Activated effector memory CD4-positive, alpha-beta T cell treated with Interleukin-2 at 50 U/mL for 16 hours (primary cell): ENCODE results near the gene NKAIN2.
"Not testable (repeated sequence)": the region's sequence is repeated elsewhere in the genome, so short reads cannot be mapped to it uniquely, and the experiment has no call there.

Experiments
- DNase-seq: peaks from one replicate; pipeline ENCODE4 v3.0.0-alpha.2; 2020

The NKAIN2 gene

DNA sequence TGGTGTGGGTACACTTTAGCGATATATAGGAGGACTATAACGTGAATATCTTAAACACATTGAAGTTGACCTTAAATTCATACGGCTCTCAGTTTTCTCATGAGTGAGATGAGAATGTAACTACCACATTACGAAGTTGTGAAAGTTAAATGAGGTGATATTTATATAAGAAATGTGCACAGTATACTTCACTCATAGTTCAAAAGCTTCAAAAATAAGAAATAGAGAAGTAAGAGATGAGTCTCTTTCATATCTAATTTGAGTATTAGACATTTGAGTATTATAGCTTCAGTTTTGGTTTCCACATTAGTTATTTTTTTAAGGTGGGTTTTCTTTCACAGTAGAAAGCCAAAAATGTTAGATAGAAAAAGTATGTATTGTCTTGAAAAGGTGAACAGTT is 183.3 kb downstream of the NKAIN2 start:
- no peak for DNase-seq

DNA sequence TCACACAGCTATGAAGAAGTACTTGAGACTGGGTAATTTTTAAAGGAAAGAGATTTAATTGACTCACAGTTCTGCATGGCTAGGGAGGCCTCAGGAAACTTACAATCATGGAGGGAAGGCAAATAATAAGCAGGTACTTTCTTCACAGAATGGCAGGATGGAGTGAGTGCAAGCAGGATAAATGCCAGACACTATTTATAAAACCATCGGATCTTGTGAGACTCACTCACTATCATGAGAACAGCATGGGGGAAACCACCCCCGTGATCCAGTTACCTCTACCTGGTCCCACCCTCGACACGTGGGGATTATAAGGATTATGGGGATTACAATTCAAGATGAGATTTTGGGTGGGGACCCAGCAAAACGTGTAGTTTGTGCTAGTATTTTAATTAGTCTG is 186.3 kb downstream of the NKAIN2 start:
- DNase-seq: not testable (repeated sequence)

DNA sequence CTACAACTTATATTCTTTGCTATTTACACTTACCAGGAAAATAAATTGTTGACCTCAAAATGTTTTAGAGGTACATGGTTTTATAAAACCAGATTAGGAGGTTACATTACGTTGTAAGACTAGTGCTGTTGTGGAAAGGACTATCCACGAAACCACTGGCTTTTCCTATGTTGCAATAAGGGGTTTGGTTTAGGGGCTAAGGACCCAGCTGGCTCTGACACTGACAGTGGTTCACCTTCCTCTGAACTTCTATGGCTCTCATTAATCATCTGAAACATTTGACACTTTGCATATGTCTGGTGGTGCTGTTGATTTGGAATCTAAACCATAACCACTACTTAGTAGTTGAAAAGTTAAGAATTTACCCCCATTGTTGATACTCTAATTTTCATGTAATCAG is 186.7 kb downstream of the NKAIN2 start:
- DNase-seq: no peak

DNA sequence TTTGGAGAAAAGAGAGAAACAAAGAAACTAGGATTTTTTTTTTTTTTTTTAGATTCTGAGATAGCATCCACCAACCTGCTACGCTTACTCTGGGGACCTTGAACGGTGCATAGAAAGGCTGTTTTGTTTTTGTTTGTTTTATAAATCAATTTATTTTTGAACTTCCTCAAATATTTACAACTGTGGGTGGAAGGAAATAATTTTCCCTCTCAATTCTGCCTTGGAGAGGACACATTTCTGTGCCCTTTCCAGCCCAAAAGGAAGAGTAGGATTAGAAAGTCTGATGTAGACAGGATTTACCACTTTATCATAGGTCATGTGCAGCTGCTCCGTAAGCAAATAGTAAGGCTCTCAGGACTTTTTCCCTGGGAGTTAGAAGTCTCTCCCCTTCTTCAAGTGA is 190.5 kb downstream of the NKAIN2 start:
- DNase-seq: no peak

DNA sequence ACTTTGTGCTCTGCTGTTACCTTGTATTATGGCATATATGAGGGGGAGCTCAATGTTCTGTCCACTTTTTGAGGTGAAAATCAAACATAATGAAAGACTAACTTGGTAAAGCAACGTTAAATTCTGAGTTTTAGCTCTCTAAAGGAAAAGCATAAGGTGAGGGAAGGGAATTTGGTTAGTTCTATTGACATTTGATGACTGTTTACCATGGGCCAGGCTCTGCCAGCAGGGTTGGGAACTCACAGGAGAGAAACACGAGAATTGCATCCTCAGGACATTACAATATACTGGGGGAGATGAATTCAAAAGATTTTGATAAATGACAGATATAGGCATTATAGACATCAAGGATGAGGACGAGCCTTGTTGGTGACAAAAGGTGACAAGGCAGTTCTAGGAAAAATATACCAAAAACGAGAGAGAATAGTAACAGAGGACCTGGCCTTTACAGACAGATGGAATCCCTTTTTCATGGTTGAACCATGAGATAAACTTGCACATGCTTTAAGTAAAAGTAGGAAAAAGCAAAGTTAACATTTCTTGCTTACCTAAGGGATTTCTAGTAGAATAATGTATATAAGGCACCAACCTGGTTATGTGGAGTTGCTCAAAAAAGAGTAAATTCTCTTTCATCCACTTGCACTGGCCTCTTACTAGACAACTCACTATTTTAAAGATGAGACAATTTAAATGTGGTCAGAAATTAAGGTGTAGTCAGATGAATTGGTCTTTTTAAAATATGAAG is 191.4 kb downstream of the NKAIN2 start:
- no peak for DNase-seq

DNA sequence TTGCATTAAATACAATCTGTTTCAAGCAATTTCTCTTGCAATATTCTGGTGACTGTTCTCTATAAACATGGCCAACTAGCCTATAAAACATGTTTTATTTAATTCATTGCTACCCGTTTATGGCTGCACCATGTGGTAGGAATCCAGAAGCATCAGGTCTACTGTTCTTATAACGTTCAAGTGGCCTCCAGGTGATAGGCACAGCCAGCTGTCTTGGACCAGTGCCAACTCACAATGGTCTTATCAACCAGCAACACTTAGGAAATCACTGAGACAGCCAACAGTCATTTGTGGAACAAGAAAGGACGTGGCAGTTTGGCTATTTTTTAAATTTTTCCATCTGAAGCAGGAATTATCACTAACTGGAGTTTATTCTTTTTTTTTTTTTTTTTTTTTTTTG is 193.6 kb downstream of the NKAIN2 start:
- DNase-seq: no peak

DNA sequence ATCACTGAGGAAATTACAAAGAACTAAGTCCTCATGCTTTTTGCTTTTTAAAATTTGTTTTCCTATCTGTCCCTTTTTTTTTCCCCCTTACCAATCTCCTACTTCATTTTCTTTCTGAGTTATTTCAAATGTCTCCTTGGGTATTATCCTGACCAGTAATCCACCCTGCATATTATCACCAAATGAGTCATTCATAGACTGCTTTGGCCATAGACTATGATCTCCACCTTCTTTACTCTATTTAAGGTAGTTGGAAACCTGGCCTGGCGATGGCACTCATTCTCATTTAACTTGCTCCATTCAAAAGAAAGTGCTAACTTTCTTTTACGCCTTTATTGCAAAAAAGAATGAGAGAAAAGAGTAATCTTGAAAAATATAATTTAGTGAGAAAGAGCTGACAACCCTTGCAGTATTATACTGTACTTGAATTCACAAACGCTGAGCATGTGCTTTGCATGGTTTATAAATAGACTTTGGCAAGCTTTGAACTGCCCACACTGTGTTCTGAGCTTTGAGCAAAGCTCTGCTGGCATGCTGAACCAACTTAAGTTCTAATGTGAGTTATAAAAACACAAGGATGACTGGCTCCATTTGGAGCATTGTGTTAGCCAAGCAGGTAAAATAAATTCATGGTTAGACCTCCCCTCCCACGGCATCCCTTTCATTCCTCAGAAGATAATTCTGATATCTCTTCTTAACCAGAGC is 198.9 kb downstream of the NKAIN2 start:
- no peak for DNase-seq

DNA sequence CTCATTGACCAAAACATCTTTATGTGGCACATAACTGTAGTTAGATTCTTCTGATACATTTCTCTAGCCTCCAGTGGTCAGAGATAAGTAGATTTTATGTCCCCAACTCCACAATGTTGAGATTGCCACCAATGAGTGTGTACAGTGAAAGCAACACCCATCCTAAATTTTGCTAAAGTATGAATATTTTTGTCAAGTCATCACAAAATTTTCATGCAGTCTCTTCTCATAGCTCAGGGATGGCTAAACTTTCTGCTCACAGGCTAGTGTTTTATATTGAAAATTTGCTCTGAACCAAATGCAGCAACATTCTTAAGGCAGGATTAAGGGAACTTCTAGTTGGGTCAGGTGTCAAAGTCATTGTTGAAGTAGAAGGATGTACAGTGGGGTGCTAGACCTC is 203.6 kb downstream of the NKAIN2 start:
- no peak for DNase-seq

DNA sequence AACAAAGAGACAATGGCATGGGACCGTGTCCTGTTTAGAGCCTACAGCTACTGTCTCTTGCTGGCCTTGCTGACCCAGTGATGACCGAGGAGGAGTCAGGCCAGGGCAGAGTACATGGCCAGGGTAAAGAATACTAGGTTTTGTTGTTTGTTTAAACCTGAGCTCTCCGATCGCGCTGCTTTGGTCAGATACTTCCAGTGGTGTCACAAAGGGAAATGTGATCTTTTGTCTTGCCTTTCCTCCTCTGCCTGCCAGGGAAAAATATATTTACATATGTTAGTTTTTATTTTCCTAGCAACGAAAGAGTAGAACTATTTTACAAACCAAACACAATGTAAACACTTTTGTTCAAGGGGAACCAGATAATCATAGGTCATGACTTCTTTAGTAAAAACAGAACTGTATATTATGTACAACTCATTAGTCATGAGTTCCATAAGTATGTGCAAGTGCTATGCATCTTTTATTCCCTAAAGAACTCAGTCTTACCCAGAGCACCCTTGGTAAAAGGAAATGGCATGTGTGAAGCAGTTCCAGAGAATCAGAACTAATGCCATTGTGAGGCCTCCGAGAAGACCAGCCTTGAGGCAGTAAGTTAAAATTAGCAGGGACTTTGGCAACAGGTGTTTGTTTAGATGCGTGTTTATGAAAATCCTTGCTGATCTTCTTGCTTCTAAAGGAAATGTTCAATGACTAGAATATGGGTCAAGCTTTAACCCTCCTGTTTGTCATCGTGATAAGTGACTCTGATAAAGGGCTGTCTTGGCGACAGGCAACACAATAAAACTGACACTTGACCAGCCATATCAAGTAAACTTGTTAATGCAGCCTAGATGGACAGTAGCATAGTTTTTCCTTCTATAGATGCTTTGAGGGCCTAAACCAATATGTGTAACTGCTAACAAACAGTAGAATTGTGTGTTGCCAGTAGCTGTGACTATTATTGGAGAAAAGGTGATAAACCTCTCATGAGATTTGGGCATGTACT is 204.6 kb downstream of the NKAIN2 start:
- no peak for DNase-seq

DNA sequence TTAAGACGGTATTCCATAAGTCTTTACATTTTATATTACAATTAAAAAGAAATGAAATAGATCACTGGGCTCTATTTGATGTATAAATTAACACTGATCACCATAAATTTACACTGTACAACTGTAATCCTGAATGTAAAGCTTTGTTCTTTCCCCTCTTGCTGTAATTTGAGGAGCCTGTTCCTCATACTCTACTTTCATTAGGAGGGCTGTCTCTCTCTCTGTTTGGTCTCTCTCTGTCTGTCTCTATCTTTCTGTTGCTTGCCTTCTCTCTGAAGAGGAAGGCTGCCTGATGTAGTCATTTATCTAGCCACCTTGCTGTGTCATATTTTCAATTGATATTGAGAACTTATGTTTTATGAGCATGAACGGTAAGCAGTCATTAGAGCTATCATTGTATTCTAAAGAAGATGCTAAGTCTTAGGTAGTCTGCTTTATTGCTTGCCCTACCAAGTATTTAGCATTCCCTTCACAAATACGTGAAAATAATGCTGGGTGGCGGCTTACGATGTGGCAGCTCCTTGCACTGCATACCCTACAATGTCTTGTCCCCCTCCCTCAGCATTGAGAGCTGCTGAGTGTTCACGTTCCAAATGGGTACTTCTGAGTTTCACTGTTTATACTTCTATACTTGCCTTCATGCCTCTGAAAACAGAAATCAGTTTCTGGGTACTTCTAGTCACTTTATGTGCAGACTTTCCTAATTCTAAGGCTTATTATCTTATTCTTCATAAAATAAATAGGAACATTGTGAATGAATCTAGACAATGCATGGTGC is 205.5 kb downstream of the NKAIN2 start:
- DNase-seq: no peak

DNA sequence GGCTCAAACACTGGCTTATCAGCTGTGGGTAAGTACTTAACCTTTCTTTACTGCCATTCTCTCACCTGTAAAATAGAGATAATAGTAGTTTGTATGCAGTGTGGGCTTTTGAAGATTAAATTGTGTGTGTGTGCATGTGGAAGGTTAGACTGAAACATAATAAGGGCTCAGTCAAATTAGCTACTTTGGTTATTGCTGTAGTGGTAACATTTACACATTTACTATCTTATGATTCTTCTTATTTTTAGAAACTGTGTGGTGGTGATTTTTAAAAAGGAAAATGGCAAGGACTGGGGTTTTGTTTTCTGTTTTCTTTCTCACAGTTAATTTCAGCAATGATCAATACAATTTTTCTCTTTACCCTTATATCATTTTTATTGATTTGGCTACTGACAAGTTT is 206.9 kb downstream of the NKAIN2 start:
- no peak for DNase-seq

DNA sequence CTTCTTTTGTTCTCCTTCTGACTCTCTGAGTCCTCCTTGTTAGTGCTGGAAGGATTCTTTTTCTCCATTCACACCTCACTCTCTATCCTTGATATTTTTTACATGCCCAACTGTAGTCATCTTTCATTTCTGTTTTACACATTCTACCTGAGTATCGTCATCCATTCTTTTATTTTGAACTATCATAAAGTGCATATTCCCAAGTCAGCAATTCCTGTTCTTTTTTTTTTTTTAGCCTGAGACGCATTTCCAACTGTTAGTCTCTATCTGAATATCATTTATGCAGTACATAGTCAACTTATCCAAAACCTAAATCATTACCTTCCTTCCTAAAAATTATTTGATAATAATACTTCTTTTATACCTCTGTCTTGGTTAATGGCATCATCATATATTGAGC is 207.5 kb downstream of the NKAIN2 start:
- DNase-seq: no peak

DNA sequence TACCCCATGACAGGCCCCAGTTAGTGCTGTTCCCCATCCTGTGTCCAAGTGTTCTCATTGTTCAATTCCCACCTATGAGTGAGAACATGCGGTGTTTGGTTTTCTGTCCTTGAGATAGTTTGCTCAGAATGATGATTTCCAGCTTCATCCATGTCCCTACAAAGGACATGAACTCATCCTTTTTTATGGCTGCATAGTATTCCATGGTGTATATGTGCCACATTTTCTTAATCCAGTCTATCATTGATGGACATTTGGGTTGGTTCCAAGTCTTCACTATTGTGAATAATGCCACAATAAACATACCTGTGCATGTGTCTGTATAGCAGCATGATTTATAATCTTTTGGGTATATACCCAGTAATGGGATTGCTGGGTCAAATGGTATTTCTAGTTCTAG is 218.4 kb downstream of the NKAIN2 start:
- DNase-seq: not testable (repeated sequence)

DNA sequence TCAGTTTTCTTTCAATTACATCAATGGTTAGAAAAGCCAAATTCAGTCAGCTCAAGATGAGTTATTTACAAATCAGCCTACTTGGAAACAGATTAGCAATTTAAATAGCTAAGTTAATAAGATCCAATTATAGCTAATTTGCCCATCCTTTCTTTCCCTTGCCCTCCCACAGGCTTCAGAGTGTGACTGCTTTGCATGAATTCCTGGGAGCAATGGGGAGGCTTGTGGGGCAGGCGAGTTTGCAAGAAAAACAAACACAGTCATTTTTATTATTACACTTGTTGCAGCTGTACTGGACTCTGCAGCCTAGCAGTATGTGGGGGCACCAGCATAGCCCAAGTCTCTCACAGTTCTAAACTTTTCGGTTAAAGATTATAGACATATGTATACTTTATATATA is 219.0 kb downstream of the NKAIN2 start:
- DNase-seq: no peak

DNA sequence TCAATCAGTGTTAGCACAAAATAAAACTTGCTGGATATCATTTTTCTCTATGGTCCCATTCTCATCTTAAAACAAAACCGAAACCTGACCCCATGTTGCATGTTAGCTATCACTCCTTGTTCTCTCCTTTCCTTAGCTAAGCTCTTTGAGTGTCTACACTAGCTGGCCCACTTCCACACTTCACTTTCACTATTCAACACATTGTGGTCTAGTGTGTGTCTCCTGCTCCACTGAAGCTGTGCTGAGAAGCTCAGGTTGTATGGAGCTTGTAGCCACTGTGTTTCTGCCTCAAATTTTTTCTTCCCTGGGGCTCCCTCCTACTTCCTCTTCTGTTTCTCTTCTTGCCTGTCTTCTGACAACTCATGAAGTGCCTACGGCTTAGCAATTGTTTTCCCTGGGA is 223.0 kb downstream of the NKAIN2 start:
- DNase-seq: no peak

DNA sequence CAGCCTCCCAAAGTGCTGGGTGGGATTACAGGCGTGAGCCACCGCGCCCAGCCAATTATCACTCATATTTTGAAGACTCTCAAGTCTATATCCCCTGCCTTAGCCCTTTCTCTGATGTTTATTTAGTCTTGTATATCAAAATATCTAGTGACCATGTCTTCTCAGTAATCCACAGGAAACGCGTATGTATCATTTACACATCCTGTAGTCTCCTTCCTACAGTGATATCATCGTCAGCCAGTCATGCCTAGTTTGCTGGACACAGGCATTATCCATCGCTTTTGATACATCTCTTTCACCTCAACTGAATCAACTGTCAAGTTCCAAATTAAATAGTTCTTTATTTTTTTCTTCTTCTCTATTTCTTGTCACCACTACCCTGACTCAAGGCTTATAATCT is 223.7 kb downstream of the NKAIN2 start:
- DNase-seq: no peak

DNA sequence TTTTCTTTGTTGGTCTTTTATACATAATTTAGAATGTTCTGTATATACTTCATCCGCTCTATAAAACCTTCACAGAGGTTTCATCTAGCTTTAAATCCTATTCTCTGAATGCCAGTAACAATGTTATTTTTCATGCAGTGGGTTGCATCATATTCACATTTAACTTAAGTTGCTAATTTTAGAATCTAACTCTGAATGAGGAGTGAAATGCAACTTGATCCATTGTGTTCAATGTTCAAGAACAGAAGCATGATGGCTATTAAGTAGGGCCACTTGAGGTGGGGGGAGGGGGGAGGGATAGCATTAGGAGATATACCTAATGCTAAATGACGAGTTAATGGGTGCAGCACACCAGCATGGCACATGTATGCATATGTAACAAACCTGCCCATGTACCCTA is 224.5 kb downstream of the NKAIN2 start:
- DNase-seq: no peak

DNA sequence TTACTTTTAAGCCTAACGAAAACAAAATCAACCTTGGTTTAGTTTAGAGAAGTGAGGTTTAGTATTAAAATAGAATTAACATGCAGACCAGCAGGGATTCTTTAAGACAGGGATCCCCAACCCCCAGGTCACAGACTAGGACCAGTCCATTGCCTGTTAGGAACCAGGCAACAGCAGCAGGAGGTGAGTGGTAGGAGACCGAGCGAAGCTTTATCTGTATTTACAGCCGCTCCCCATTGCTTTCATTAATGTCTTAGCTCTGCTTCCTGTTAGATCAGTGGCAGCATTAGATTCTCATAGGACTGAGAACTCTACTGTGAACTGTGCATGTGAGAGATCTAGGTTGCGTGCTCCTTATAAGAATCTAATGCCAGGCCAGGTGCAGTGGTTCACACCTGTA is 225.9 kb downstream of the NKAIN2 start:
- DNase-seq: no peak

DNA sequence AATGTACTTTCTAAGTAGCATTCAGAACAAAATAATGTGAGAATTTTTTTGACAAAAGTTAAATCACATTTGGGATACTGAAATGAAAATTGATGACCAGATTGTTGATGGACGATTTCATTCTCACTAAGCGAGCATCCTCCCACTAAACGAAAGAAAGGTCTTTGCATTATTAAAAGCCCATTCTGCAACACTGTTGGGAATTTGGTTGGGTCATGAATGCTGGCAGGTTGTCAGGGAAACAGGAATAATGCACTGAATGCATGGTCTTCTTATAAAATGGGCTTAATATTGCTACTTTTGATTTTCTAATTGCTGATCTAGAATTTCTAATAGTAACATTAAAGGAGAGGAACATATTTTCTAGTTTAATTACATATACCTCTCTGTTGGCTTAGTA is 229.8 kb downstream of the NKAIN2 start:
- DNase-seq: no peak

DNA sequence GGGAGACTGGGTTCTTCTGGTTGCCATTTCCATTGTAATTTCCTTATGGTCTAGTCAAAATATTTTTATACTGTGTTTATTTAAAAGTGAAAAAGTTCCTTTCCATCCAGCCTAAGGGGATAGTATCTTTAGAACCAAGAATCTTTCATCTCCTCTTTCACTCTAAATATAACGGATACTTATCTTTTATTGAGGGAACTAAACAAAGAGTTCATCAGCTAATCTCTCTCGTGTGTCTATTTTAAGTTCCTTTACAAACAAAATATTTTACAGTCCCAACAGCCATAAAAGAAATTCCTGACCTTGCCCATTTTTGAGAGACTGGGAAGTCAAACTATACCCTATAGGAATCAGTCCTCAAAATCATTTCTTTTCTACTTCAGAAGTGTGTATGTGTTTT is 232.7 kb downstream of the NKAIN2 start:
- no peak for DNase-seq

DNA sequence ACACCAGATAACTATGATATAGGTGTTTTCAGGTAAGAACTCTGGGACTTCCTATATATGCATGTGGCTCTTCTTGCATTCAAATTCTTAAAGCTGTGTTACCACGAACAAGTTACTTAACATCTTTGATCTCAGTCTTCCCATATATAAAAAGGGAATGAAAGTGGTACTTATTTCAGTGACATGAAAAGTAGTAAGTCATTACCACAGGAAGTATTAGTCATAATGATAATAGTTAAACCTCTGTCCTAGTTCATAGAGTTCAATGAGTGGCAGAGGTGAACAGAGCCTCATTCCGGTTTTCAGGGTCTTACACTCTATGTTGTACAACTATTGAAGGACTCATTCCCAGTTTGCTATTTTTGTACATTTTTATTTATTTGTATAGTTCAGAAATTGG is 237.0 kb downstream of the NKAIN2 start:
- no peak for DNase-seq

DNA sequence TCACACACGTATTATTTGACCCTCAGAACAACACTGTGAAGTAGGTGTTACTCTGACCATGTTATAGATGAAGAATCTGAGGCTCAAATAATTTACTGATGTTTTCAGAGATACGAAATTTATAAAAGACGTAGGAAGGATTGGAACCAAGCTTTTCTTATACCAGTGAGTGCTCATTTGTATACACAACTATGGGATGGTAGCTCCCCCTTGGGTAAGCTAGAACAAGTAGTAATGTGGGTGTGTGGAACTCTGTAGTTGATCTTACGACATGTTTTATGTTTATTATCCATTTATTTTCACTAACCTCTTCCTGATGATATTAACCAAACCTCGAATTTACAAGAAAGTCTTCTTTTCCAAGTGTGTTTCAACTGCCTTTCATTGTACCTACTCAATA is 248.5 kb downstream of the NKAIN2 start:
- DNase-seq: no peak

DNA sequence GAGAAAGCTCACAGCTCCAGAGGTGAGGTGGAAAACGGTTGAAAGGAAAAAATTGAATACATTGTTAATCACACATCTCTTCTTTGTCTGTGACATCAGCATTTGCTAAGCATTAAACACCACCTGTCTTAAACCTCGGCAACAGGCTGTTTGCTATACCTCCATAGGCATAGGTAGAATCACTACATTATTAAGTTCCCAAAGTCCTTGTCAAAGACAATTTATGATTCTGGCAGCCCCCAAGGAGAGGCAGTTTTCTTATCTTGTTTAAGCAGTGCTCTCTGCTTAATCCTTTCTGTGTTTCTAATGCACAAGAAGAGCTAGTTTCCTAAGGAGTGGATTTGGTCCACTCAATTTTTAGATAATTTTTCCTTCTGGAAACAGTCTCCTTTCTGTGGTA is 249.7 kb downstream of the NKAIN2 start:
- no peak for DNase-seq
